HepG2 (cell line): ENCODE data around the gene SLCO2B1.

Experiments
- CTCF ChIP-seq: sonication (generic); formaldehyde crosslinking; IDR thresholded peaks from 2 replicates; pipeline ENCODE4 v1.5.0; 2020; ENCODE audit warnings: mild to moderate bottlenecking, missing genetic modification reagents, moderate library complexity
- FOXM1 ChIP-seq: sonication (generic); formaldehyde crosslinking; IDR thresholded peaks from 2 replicates; pipeline ENCODE4 v1.5.0; 2020; ENCODE audit warnings: missing genetic modification reagents
- HNF4A ChIP-seq: sonication (generic); formaldehyde crosslinking; IDR thresholded peaks from 2 replicates; pipeline ENCODE4 v1.4.0; 2020; ENCODE audit warnings: missing genetic modification reagents
- MEF2D ChIP-seq: sonication (generic); formaldehyde crosslinking; IDR thresholded peaks from 2 replicates; pipeline ENCODE4 v1.5.1; 2020; ENCODE audit warnings: mild to moderate bottlenecking, missing genetic modification reagents
- MIER3 ChIP-seq: IDR thresholded peaks from 2 replicates; pipeline ENCODE4 v1.6.1; 2016; ENCODE audit warnings: missing compliant biosample characterization, borderline replicate concordance
- MTERF4 ChIP-seq: sonication (generic); formaldehyde crosslinking; IDR thresholded peaks from 2 replicates; pipeline ENCODE4 v1.8.0; 2023; ENCODE audit warnings: mild to moderate bottlenecking, missing genetic modification reagents
- MTF2 ChIP-seq: sonication (generic); formaldehyde crosslinking; IDR thresholded peaks from 2 replicates; pipeline ENCODE4 v1.5.0; 2020; ENCODE audit warnings: missing genetic modification reagents, borderline replicate concordance
- MZF1 ChIP-seq: sonication (generic); formaldehyde crosslinking; IDR thresholded peaks from 2 replicates; pipeline ENCODE4 v1.8.1; 2023; ENCODE audit warnings: mild to moderate bottlenecking, missing genetic modification reagents, borderline replicate concordance
- NFE2L2 ChIP-seq: fragments of 150-350 bp; IDR thresholded peaks from 2 replicates; pipeline ENCODE4 v1.6.1; 2014; ENCODE audit warnings: low read length
- NKX3-1 ChIP-seq: sonication (generic); formaldehyde crosslinking; IDR thresholded peaks from 2 replicates; pipeline ENCODE4 v1.5.0; 2020; ENCODE audit warnings: missing genetic modification reagents
- PHF20 ChIP-seq: sonication (generic); formaldehyde crosslinking; IDR thresholded peaks from 2 replicates; pipeline ENCODE4 v1.5.0; 2020; ENCODE audit warnings: mild to moderate bottlenecking, missing genetic modification reagents
- POLR2A ChIP-seq, 2 experiments: IDR thresholded peaks; 2 replicates each; pipeline ENCODE4 v1.6.1; 2011; ENCODE audit warnings: low read depth in 2 of 2, low read length in 2 of 2, mild to moderate bottlenecking in 1 of 2, moderate library complexity in 1 of 2; ENCODE audit not compliant: insufficient read depth in 1 of 2
- TBP ChIP-seq: sonication (generic); formaldehyde crosslinking; IDR thresholded peaks from 2 replicates; pipeline ENCODE4 v1.5.0; 2020; ENCODE audit warnings: missing genetic modification reagents
- ZNF383 ChIP-seq: sonication (generic); formaldehyde crosslinking; IDR thresholded peaks from 2 replicates; pipeline ENCODE4 v1.4.0; 2020; ENCODE audit warnings: missing genetic modification reagents, mild to moderate bottlenecking, borderline replicate concordance

- TF ChIP-seq MTF2 (CRISPR knock-in tag) (no peak), CTCF (CRISPR knock-in tag) (no peak), ZNF383 (CRISPR knock-in tag) (no peak), MZF1 (CRISPR knock-in tag) (no peak), POLR2A (IDR thresholded peaks at IDR 0.05; ENCODE audit: insufficient read depth in 1 of 2, low read depth in 2 of 2, low read length in 2 of 2) (no peak), TBP (CRISPR knock-in tag) (no peak), NKX3-1 (CRISPR knock-in tag) (no peak), PHF20 (no peak), MEF2D (CRISPR knock-in tag) (no peak), FOXM1 (no peak), MTERF4 (no peak), NFE2L2 (no peak), MIER3 (CRISPR knock-in tag) (no peak), HNF4A (CRISPR knock-in tag) (no peak)
Observed at GRCh38 chr11:75103380-75104026, 47.4 kb upstream of the SLCO2B1 start.
